Renal pelvis (tissue), 12 donors: Measurements from ENCODE around the gene MAD2L2. TPM values are rescaled to one million over a fixed set of nuclear protein-coding genes. Genes with fewer than 3 reads are reported as not detected.

Experiments
- DNase-seq: peaks from one replicate; pipeline ENCODE4 v3.0.0-alpha.2; 2013
- long read RNA-seq, 16 experiments: transcript quantifications; one replicate each; lab custom pipeline, GENCODE V29; 2026
- polyA plus RNA-seq, 3 donors: library from polyadenylated mRNA; unstranded; fragments of 120-200 nt; gene quantifications; one replicate each; pipeline ENCODE4 v1.2.1, GENCODE V29; 2013; ENCODE audit not compliant: insufficient read length in 3 of 3

The MAD2L2 gene
- polyA plus RNA-seq: 10 to 100 TPM; 42.4 to 57.4 (median 52.0) TPM
- long read RNA-seq, donor 1, transcript MAD2L2-207 (9 exons, 1,118 nt): minor isoform, 15 of 31 reads
- long read RNA-seq, donor 1, transcript MAD2L2-204 (9 exons, 872 nt): major isoform, 16 of 31 reads
- long read RNA-seq, donor 1, partial matches to known transcripts: 0 of 31 reads
- long read RNA-seq, donor 1, other reads (novel, unspliced or antisense): 0 of 31 reads
- long read RNA-seq, donor 2, transcript MAD2L2-207 (9 exons, 1,118 nt): major isoform, 14 of 30 reads
- long read RNA-seq, donor 2, transcript MAD2L2-204 (9 exons, 872 nt): major isoform, 14 of 30 reads
- long read RNA-seq, donor 2, partial matches to known transcripts: 0 of 30 reads
- long read RNA-seq, donor 2, other reads (novel, unspliced or antisense): 0 of 30 reads
- long read RNA-seq, donor 3, transcript MAD2L2-207 (9 exons, 1,118 nt): major isoform, 19 of 27 reads
- long read RNA-seq, donor 3, transcript MAD2L2-204 (9 exons, 872 nt): minor isoform, 7 of 27 reads
- long read RNA-seq, donor 3, partial matches to known transcripts: 0 of 27 reads
- long read RNA-seq, donor 3, other reads (novel, unspliced or antisense): 0 of 27 reads
- long read RNA-seq, donor 4, transcript MAD2L2-207 (9 exons, 1,118 nt): major isoform, 24 of 36 reads
- long read RNA-seq, donor 4, transcript MAD2L2-204 (9 exons, 872 nt): minor isoform, 12 of 36 reads
- long read RNA-seq, donor 4, partial matches to known transcripts: 0 of 36 reads
- long read RNA-seq, donor 4, other reads (novel, unspliced or antisense): 0 of 36 reads
- long read RNA-seq, donor 5, transcript MAD2L2-207 (9 exons, 1,118 nt): major isoform, 5 of 10 reads
- long read RNA-seq, donor 5, transcript MAD2L2-204 (9 exons, 872 nt): major isoform, 5 of 10 reads
- long read RNA-seq, donor 5, partial matches to known transcripts: 0 of 10 reads
- long read RNA-seq, donor 5, other reads (novel, unspliced or antisense): 0 of 10 reads
- long read RNA-seq, donor 6, transcript MAD2L2-204 (9 exons, 872 nt): minor isoform, 12 of 25 reads
- long read RNA-seq, donor 6, transcript MAD2L2-207 (9 exons, 1,118 nt): major isoform, 13 of 25 reads
- long read RNA-seq, donor 6, partial matches to known transcripts: 0 of 25 reads
- long read RNA-seq, donor 6, other reads (novel, unspliced or antisense): 0 of 25 reads
- long read RNA-seq, donor 7, transcript MAD2L2-204 (9 exons, 872 nt): major isoform, 10 of 197 reads
- long read RNA-seq, donor 7, transcript MAD2L2-207 (9 exons, 1,118 nt): minor isoform, 9 of 197 reads
- long read RNA-seq, donor 7, partial matches to known transcripts: 102 of 197 reads
- long read RNA-seq, donor 7, other reads (novel, unspliced or antisense): 76 of 197 reads
- long read RNA-seq, donor 8, transcript MAD2L2-207 (9 exons, 1,118 nt): major isoform, 8 of 8 reads
- long read RNA-seq, donor 8, partial matches to known transcripts: 0 of 8 reads
- long read RNA-seq, donor 8, other reads (novel, unspliced or antisense): 0 of 8 reads
- long read RNA-seq, donor 9, transcript MAD2L2-204 (9 exons, 872 nt): major isoform, 10 of 24 reads
- long read RNA-seq, donor 9, transcript MAD2L2-207 (9 exons, 1,118 nt): minor isoform, 8 of 24 reads
- long read RNA-seq, donor 9, partial matches to known transcripts: 0 of 24 reads
- long read RNA-seq, donor 9, other reads (novel, unspliced or antisense): 6 of 24 reads
- long read RNA-seq, donor 10, transcript MAD2L2-207 (9 exons, 1,118 nt): minor isoform, 10 of 25 reads
- long read RNA-seq, donor 10, transcript MAD2L2-204 (9 exons, 872 nt): major isoform, 14 of 25 reads
- long read RNA-seq, donor 10, partial matches to known transcripts: 0 of 25 reads
- long read RNA-seq, donor 10, other reads (novel, unspliced or antisense): 0 of 25 reads
- long read RNA-seq, donor 11, transcript MAD2L2-207 (9 exons, 1,118 nt): major isoform, 7 of 13 reads
- long read RNA-seq, donor 11, transcript MAD2L2-204 (9 exons, 872 nt): minor isoform, 6 of 13 reads
- long read RNA-seq, donor 11, partial matches to known transcripts: 0 of 13 reads
- long read RNA-seq, donor 11, other reads (novel, unspliced or antisense): 0 of 13 reads
- long read RNA-seq, donor 12, transcript MAD2L2-207 (9 exons, 1,118 nt): major isoform, 21 of 199 reads
- long read RNA-seq, donor 12, transcript MAD2L2-204 (9 exons, 872 nt): minor isoform, 7 of 199 reads
- long read RNA-seq, donor 12, partial matches to known transcripts: 77 of 199 reads
- long read RNA-seq, donor 12, other reads (novel, unspliced or antisense): 94 of 199 reads
- long read RNA-seq, donor 13, transcript MAD2L2-207 (9 exons, 1,118 nt): major isoform, 5 of 9 reads
- long read RNA-seq, donor 13, partial matches to known transcripts: 0 of 9 reads
- long read RNA-seq, donor 13, other reads (novel, unspliced or antisense): 0 of 9 reads
- long read RNA-seq, donor 14: 0 reads
- long read RNA-seq, donor 15, transcript MAD2L2-207 (9 exons, 1,118 nt): major isoform, 17 of 30 reads
- long read RNA-seq, donor 15, transcript MAD2L2-204 (9 exons, 872 nt): minor isoform, 8 of 30 reads
- long read RNA-seq, donor 15, partial matches to known transcripts: 0 of 30 reads
- long read RNA-seq, donor 15, other reads (novel, unspliced or antisense): 5 of 30 reads
- long read RNA-seq, donor 16, transcript MAD2L2-207 (9 exons, 1,118 nt): major isoform, 11 of 27 reads
- long read RNA-seq, donor 16, transcript MAD2L2-204 (9 exons, 872 nt): minor isoform, 9 of 27 reads
- long read RNA-seq, donor 16, partial matches to known transcripts: 7 of 27 reads
- long read RNA-seq, donor 16, other reads (novel, unspliced or antisense): 0 of 27 reads

- DNase-seq: peak; percentile 82
These were observed at the start of gene MAD2L2 for GRCh38 chr1:11681071-11681771. MAD2L2 (minus strand) TSS chr1:11681148; CDS start chr1:11680601, 547 bp downstream.

GRCh38 chr1:11730429-11730891, 49.5 kb upstream of the MAD2L2 start:
- DNase-seq: no peak

- peak; percentile 72 for DNase-seq
These were observed 48.8 kb upstream of the MAD2L2 start for GRCh38 chr1:11729498-11730428.

GRCh38 chr1:11729155-11729497, 48.2 kb upstream of the MAD2L2 start:
- no peak for DNase-seq

DNA sequence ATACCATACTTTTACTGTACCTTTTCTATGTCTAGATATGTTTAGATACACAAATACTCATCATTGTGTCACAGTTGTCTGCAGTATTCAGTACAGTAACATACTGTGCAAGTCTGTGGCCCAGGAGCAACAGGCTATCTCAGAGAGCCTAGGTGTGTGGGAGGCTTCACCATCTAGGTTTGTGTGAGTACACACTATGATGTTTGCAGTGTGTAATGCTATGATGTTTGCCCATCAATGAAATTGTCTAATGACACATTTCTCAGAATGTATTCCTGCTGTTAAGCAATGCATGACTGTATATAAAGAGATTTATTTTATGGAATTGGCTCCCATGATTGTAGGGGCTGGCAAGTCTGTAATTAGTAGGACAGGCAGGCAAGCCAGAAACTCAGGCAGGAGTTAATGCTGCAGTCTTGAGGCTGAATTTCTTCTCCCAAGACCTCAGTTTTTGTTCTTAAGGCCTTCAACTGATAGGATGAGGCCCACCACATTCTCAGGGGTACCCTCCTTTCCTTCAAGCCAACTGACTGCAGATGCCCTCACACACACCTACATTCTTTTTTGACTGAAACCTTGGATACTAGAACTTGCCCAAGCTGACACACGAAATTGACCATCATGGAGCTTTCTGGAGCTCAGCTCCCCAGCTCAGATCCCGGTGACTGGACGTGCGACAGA, 47.3 kb upstream of the MAD2L2 start:
- DNase-seq: no peak

GRCh38 chr1:11727119-11727518, 46.2 kb upstream of the MAD2L2 start:
- DNase-seq: no peak

DNA sequence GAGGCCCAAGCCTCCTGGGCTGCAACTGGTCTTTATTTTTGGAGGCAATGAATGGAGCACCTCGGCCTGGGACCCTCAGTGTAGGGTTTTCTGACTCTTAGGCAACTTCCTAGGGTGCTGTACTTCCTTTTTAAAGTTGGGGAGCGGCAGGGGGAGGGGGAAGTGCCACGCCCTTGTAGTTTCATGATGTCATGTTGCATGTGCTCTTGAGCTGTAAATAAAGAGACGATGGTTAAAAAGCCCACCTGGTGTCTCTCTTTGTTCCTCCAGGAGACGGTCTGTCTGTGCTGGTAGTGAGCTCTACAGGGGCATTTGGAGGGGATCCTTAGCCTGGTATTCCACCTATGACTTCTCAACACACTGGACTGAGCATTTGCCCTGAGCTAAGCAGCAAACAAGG, 44.7 kb upstream of the MAD2L2 start:
- DNase-seq: no peak

GRCh38 chr1:11722538-11722937, 41.6 kb upstream of the MAD2L2 start:
- no peak for DNase-seq

- no peak for DNase-seq
These were observed 40.4 kb upstream of the MAD2L2 start for GRCh38 chr1:11721311-11721710.

DNA sequence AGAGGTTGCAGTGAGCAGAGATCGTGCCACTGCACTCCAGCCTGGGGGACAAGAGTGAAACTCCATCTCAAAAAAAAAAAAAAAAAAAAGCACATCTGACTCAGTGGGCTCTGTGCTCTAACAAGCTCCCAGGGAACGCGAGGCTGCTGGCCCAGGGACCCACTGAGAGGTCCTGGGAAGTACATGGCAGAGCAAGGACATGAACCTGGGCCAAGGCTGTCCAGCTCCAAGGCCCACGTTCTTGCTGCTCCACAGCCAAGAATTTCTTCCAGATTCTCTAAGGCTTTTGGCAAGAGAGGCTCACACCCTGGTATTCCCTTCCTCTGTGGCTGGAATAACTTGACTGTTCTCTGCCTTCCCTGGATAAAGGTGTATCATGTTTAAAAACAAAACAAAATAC, 39.6 kb upstream of the MAD2L2 start:
- no peak for DNase-seq

DNA sequence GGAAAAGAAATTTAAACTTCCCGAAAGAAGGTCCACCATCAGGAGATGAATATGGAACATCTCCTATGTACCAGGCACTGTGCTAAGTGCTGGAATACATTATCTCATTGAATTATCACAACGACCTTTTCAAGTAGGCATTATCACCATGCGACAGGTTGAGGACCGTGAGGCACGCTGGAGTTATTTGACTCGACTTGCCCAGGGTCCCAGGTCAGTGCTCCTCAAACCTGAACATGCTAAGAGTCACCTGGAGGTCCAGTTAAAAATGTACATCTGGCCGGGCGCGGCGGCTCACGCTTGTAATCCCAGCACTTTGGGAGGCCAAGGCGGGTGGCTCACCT, 39.1 kb upstream of the MAD2L2 start:
- DNase-seq: no peak

- DNase-seq: no peak
These were observed 38.5 kb upstream of the MAD2L2 start for GRCh38 chr1:11719313-11720032.

GRCh38 chr1:11714831-11715575, 34.1 kb upstream of the MAD2L2 start:
- DNase-seq: no peak

GRCh38 chr1:11713095-11713494, 32.1 kb upstream of the MAD2L2 start:
- DNase-seq: no peak

DNA sequence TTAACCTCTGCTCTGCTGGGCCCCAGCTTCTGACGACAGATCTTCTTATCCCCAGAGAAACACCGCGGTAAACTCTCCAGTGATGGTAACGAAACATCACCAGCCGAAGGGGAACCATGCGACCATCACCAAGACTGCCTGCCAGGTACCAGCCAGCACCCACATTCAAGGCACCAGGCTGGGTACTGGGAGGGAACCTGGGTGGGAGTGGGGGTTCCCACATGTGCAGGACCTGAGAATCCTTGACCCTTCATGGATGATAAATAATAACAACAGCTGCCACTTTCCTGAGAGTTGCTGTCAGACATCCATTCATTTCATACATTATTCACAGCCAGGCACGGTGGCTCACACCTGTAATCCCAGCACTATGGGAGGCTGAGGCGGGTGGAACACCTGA, 31.3 kb upstream of the MAD2L2 start:
- no peak for DNase-seq
